Right lobe of liver (tissue), 6 donors: Measurements from ENCODE around the gene FGF3. TPM values are rescaled to one million over a fixed set of nuclear protein-coding genes. Genes with fewer than 3 reads are reported as not detected.

ENCODE experiments used
- ATAC-seq, 4 donors: fragments of 200-7000 bp; cut with Tn5 transposase; one replicate each; pipeline ENCODE4 v1.9.1; 2020; ENCODE audit warnings: mild to moderate bottlenecking in 4 of 4, moderate library complexity in 4 of 4
- DNase-seq, 3 donors: peaks; one replicate each; pipeline ENCODE4 v3.0.0-alpha.2; 2020
- H3K27ac ChIP-seq, 3 donors: fragments of 200-600 bp; one replicate each; pipeline ENCODE4 v1.8.0; 2022
- H3K27me3 ChIP-seq, 2 donors: fragments of 200-600 bp; one replicate each; pipeline ENCODE4 v1.8.0; 2022
- H3K36me3 ChIP-seq, 4 donors: fragments of 200-600 bp; sonication (generic) in 1 of 4; one replicate each; pipeline versions ENCODE4 v1.5.1 to v1.8.0; 2017 to 2022; ENCODE audit warnings: control low read depth in 1 of 4
- H3K4me1 ChIP-seq, 4 donors: fragments of 200-600 bp; sonication (generic) in 1 of 4; one replicate each; pipeline versions ENCODE4 v1.5.1 to v1.8.0; 2017 to 2022; ENCODE audit warnings: control low read depth in 1 of 4
- H3K4me3 ChIP-seq, 3 donors: fragments of 200-600 bp; one replicate each; pipeline ENCODE4 v1.8.0; 2022
- H3K9me3 ChIP-seq, 4 donors: fragments of 200-600 bp; sonication (generic) in 1 of 4; one replicate each; pipeline versions ENCODE4 v1.5.1 to v1.8.0; 2017 to 2022; ENCODE audit warnings: control low read depth in 1 of 4
- CTCF ChIP-seq, 4 donors: fragments of 200-600 bp in 3 of 4; fragments of 450-650 bp in 1 of 4; IDR thresholded peaks; one replicate each; pipeline versions ENCODE4 v1.5.1 to v1.8.0; 2016 to 2022; ENCODE audit warnings: antibody characterized with exemption in 4 of 4, mild to moderate bottlenecking in 2 of 4
- POLR2A ChIP-seq: fragments of 450-650 bp; IDR thresholded peaks from one replicate; pipeline ENCODE4 v1.6.1; 2017; ENCODE audit warnings: antibody characterized with exemption, mild to moderate bottlenecking
- WGBS: methylation state at CpG from one replicate; pipeline ENCODE4 v1.1.6; 2018; ENCODE audit warnings: low coverage, low lambda C conversion rate; ENCODE audit not compliant: insufficient coverage; ENCODE audit errors: missing lambda C conversion rate; 5-methylcytosine and 5-hydroxymethylcytosine counted together
- intact Hi-C, 2 donors: fragments of 100-400 bp; cut with DNase I; formaldehyde crosslinking; loops; one replicate each; pipeline versions ENCODE4 v1.11.2 to v1.14.1; 2022
- total RNA-seq, 6 experiments: library from RNA; depleted of rRNA in 2 of 6; stranded (reverse); fragments of >200 nt in 2 of 6; fragmentation: NEBNext Ultra II Directional in 3 of 6; extraction: Animal tissue kit (Norgen Biotek cat#: 25700) in 3 of 6; gene quantifications; one replicate each; pipeline versions ENCODE4 v1.1.0 to v1.2.4, GENCODE V29; 2016 to 2023
- donor health status: DM: no; HTN: yes; CAD: no.
- donor health status: DM: no; HTN: no; CAD: no.
- donor health status: DM: no; HTN: no; CAD: no.
- donor health status: DM: no; HTN: yes; CAD: no.
- donor health status: DM: no; HTN: yes; CAD: no.

Gene FGF3
- total RNA-seq, 6 experiments from 2014 or later, result not detected

- TF ChIP-seq CTCF (IDR thresholded peaks at IDR 0.05) (no peak), POLR2A (no peak)
Measured at GRCh38 chr11:69803022-69803421, 16.2 kb downstream of the FGF3 start.

GRCh38 chr11:69802590-69802989, 16.6 kb downstream of the FGF3 start:
- Histone ChIP-seq H3K27ac (no peak overlapping the region), H3K4me3 (no peak overlapping the region), H3K27me3 (no peaks in the 10 kb centered on the region), H3K36me3 (no peaks in the 10 kb centered on the region), H3K9me3 (no peaks in the 10 kb centered on the region), H3K4me1 (no peaks in the 10 kb centered on the region)
- ATAC-seq (no peak), DNase-seq (no peak)
- 63% methylated on average over 1 of the region's 1 CpG for WGBS
- no peak for TF ChIP-seq POLR2A
- no peak for TF ChIP-seq CTCF (IDR thresholded peaks at IDR 0.05)
- intact Hi-C loops, result no loop called here

More at GRCh38 chr11:69803022-69803421, 16.2 kb downstream of the FGF3 start:
- Histone ChIP-seq H3K9me3 (no peaks in the 10 kb centered on the region), H3K27ac (no peak overlapping the region), H3K4me1 (no peaks in the 10 kb centered on the region), H3K36me3 (no peaks in the 10 kb centered on the region), H3K27me3 (no peaks in the 10 kb centered on the region), H3K4me3 (no peak overlapping the region)
- WGBS, result 60% methylated on average over 1 of the region's 2 CpGs
- ATAC-seq (no peak), DNase-seq (no peak)
- intact Hi-C loops, result no loop called here

GRCh38 chr11:69801513-69802335, 17.5 kb downstream of the FGF3 start:
- peak; percentile 52 to 67 (median 61) for ATAC-seq
- intact Hi-C loops, result no loop called here

GRCh38 chr11:69800278-69800677, 18.9 kb downstream of the FGF3 start:
- intact Hi-C loops, result no loop called here
- Histone ChIP-seq H3K36me3 (no peaks in the 10 kb centered on the region), H3K27ac (no peak overlapping the region), H3K27me3 (no peaks in the 10 kb centered on the region), H3K4me1 (no peaks in the 10 kb centered on the region), H3K9me3 (no peaks in the 10 kb centered on the region), H3K4me3 (no peak overlapping the region)
- DNase-seq (no peak), ATAC-seq (no peak)
- WGBS, result 89% methylated on average over 3 of the region's 5 CpGs
- TF ChIP-seq POLR2A (no peak), CTCF (IDR thresholded peaks at IDR 0.05) (no peak)

More at GRCh38 chr11:69801513-69802335, 17.5 kb downstream of the FGF3 start:
- DNase-seq, result no peak
- Histone ChIP-seq H3K27ac (no peak overlapping the region), H3K36me3 (no peaks in the 10 kb centered on the region), H3K9me3 (no peaks in the 10 kb centered on the region), H3K4me1 (no peaks in the 10 kb centered on the region), H3K4me3 (no peak overlapping the region), H3K27me3 (no peaks in the 10 kb centered on the region)
- WGBS, result 27% methylated on average over 10 of the region's 15 CpGs
- peak; percentile 72 to 86 (median 83) for TF ChIP-seq CTCF (IDR thresholded peaks at IDR 0.05)
- TF ChIP-seq POLR2A, result no peak
